K562 (cell line): Measurements from ENCODE around the gene VSTM2B. TPM values are rescaled to one million over a fixed set of nuclear protein-coding genes. Genes with fewer than 3 reads are reported as not detected.

Source experiments
- AFF1 ChIP-seq, 2 experiments: fragments of 450-650 bp; IDR thresholded peaks; 2 replicates each; pipeline ENCODE4 v1.6.1; 2018; ENCODE audit warnings: mild to moderate bottlenecking in 2 of 2, low read depth in 1 of 2; ENCODE audit not compliant: partially characterized antibody in 2 of 2
- ARHGAP35 ChIP-seq: fragments of 450-650 bp; IDR thresholded peaks from 2 replicates; pipeline ENCODE4 v1.6.1; 2018; ENCODE audit not compliant: partially characterized antibody
- BHLHE40 ChIP-seq: IDR thresholded peaks from 2 replicates; pipeline ENCODE4 v1.6.1; 2011; ENCODE audit warnings: low read length, improper control_type of control experiment
- BRD4 ChIP-seq: fragments of 200-600 bp; sonication (generic); IDR thresholded peaks from 2 replicates; pipeline ENCODE4 v1.6.1; 2017; ENCODE audit warnings: inconsistent platforms
- ESRRA ChIP-seq: fragments of 450-650 bp; IDR thresholded peaks from 2 replicates; pipeline ENCODE4 v1.6.1; 2014; ENCODE audit warnings: low read depth, mild to moderate bottlenecking, moderate library complexity, borderline replicate concordance
- ETS1 ChIP-seq: conservative IDR thresholded peaks from 2 replicates; pipeline ENCODE4 v1.6.1; 2011; ENCODE audit warnings: low read depth, mild to moderate bottlenecking, low read length; ENCODE audit not compliant: control insufficient read depth
- HDAC6 ChIP-seq: IDR thresholded peaks from 2 replicates; pipeline ENCODE4 v1.6.1; 2012; ENCODE audit warnings: low read depth, mild to moderate bottlenecking, control low read depth, inconsistent platforms, low read length, moderate library complexity
- HMG20B ChIP-seq: fragments of 250-450 bp; sonication (Bioruptor Pico); IDR thresholded peaks from 2 replicates; pipeline ENCODE4 v1.5.0; 2021; ENCODE audit warnings: mild to moderate bottlenecking
- HNRNPL ChIP-seq: fragments of 200-400 bp; formaldehyde crosslinking; IDR thresholded peaks from 2 replicates; pipeline ENCODE4 v1.6.1; 2017; ENCODE audit warnings: low read depth, mild to moderate bottlenecking, low read length
- NFRKB ChIP-seq: fragments of 450-650 bp; IDR thresholded peaks from 2 replicates; pipeline ENCODE4 v1.6.1; 2016; ENCODE audit warnings: low read depth
- RNF2 ChIP-seq: sonication (generic); IDR thresholded peaks from 2 replicates; pipeline ENCODE4 v1.6.1; 2016
- TFAM ChIP-seq: fragments of 250-450 bp; sonication (Bioruptor Pico); conservative IDR thresholded peaks from 2 replicates; pipeline ENCODE4 v1.5.0; 2021; ENCODE audit warnings: mild to moderate bottlenecking, moderate library complexity
- U2AF2 ChIP-seq: fragments of 200-400 bp; formaldehyde crosslinking; optimal IDR thresholded peaks from 2 replicates; pipeline ENCODE3; 2017; ENCODE audit warnings: low read depth, mild to moderate bottlenecking, low read length
- ZFP91 ChIP-seq: sonication (generic); formaldehyde crosslinking; IDR thresholded peaks from 2 replicates; pipeline ENCODE4 v1.8.0; 2022; ENCODE audit warnings: mild to moderate bottlenecking, missing genetic modification reagents
- ZNF12 ChIP-seq: sonication (generic); formaldehyde crosslinking; IDR thresholded peaks from 2 replicates; pipeline ENCODE4 v1.4.0; 2020; ENCODE audit warnings: mild to moderate bottlenecking, missing genetic modification reagents
- ZNF134 ChIP-seq: fragments of 250-450 bp; sonication (Bioruptor Pico); conservative IDR thresholded peaks from 2 replicates; pipeline ENCODE4 v1.4.0; 2020
- ZNF57 ChIP-seq: fragments of 450-650 bp; formaldehyde crosslinking; IDR thresholded peaks from 2 replicates; pipeline ENCODE4 v1.4.0; 2020; ENCODE audit warnings: mild to moderate bottlenecking, moderate library complexity
- ZNF584 ChIP-seq: fragments of 200-800 bp; sonication (Bioruptor generic); IDR thresholded peaks from 2 replicates; pipeline ENCODE4 v1.6.1; 2016; ENCODE audit warnings: low read depth, mild to moderate bottlenecking, missing genetic modification characterization, missing compliant biosample characterization
- ZNF644 ChIP-seq: fragments of 200-800 bp; sonication (Bioruptor generic); IDR thresholded peaks from 2 replicates; pipeline ENCODE4 v1.6.1; 2016; ENCODE audit warnings: low read depth, missing genetic modification characterization, missing compliant biosample characterization
- polyA plus RNA-seq, 8 experiments: library from polyadenylated mRNA; depleted of rRNA in 4 of 8; stranded (reverse) in 5 of 8; unstranded in 3 of 8; fragments of >200 nt; fragmentation: Nextera tagmentation in 2 of 8; fragmentation: Illumina TruSeq in 1 of 8; extraction: Ambion mirVana in 2 of 8; extraction: Trizol in 1 of 8; gene quantifications; 2 replicates each; pipeline versions ENCODE4 v1.2.1 to v1.2.3, GENCODE V29; 2011 to 2014; ENCODE audit warnings: inconsistent platforms in 1 of 8, missing spikeins in 1 of 8
- total RNA-seq, 7 experiments: library from RNA; depleted of rRNA in 6 of 7; stranded (reverse); fragments of >200 nt in 6 of 7; fragmentation: Illumina TruSeq in 2 of 7; extraction: Trizol in 2 of 7; gene quantifications; 2 replicates each; pipeline versions ENCODE4 v1.2.1 to v1.2.3, GENCODE V29; 2011 to 2021; ENCODE audit warnings: low replicate concordance in 1 of 7
- TF ChIP-seq, protein P1 (sequence below): fragments of 450-650 bp; IDR thresholded peaks from 2 replicates; pipeline ENCODE4 v1.7.0; 2016; ENCODE audit warnings: borderline replicate concordance

The VSTM2B gene
- total and polyA plus RNA-seq, 9 of the 15 experiments (the other 6 are each of a cell fraction or from before 2014, with no cell fraction given) = not detected

DNA sequence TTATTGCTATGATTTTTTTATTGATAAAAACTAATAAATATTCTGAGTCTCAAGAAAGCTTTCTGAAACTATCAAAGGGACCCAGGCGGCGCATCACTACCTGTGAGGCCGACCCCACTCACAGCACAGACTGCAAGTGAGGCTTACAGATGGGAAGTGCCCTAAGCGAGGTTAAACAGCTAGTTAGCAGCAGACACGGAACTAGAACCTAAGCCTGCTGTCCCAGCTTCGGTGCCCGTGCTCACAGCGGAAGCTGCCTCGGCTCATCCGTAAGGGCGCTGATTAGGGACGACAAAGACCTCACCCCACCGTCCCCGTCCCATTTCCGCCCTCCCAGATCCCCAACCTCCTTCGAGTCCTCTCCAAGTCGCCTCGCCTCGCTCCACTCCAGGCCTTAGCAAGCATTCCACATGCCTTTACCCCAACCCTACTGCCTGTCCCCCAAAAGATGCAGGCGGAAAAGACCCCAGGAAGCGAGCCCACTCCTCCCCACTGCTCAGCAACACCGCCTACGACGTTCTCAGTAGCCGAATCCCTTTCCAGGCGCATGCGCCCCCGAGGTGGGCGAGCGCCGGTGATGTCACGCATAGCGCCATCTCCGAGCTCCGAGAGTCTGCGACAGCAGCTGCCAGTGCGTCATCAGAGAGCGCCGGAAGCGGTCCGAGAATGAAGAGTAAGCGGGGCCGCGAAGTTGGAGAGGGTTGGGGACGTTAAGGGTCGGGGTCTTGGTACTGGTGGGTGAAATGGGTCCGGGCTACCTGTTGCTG is 80.0 kb downstream of the VSTM2B start, which contains the start of gene POP4 (continued):
- TF ChIP-seq RNF2 (no peak), ZNF12 (CRISPR knock-in tag) (no peak), ZFP91 (no peak), HMG20B (no peak), BHLHE40 (no peak; the same call in 1 of the 2 replicates), HDAC6 (no peak), TFAM (CRISPR knock-in tag) (no peak), HNRNPL (no peak), U2AF2 (no peak), ZNF57 (CRISPR knock-in tag) (no peak), ZNF644 (tag) (no peak), ARHGAP35 (no peak), AFF1 (IDR thresholded peaks at IDR 0.05; ENCODE audit: low read depth in 1 of 2, partially characterized antibody in 2 of 2) (peak in 1 of 2 experiments; percentile 76), ZNF134 (CRISPR knock-in tag) (no peak), BRD4 (no peak), NFRKB (peak; percentile 83), ZNF584 (CRISPR knock-in tag) (no peak), ETS1 (no peak), ESRRA (peak; percentile 61; the same call in 1 of the 2 replicates)
- TF ChIP-seq, protein P1, sequence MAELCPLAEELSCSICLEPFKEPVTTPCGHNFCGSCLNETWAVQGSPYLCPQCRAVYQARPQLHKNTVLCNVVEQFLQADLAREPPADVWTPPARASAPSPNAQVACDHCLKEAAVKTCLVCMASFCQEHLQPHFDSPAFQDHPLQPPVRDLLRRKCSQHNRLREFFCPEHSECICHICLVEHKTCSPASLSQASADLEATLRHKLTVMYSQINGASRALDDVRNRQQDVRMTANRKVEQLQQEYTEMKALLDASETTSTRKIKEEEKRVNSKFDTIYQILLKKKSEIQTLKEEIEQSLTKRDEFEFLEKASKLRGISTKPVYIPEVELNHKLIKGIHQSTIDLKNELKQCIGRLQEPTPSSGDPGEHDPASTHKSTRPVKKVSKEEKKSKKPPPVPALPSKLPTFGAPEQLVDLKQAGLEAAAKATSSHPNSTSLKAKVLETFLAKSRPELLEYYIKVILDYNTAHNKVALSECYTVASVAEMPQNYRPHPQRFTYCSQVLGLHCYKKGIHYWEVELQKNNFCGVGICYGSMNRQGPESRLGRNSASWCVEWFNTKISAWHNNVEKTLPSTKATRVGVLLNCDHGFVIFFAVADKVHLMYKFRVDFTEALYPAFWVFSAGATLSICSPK = no peak
